Hematopoietic multipotent progenitor cell treated with erythropoietin and hydrocortisone succinate and interleukin-3 and kit ligand, for 15 days (in vitro differentiated cells): ENCODE data around the gene MGAT3.
A peak's percentile ranks its signal among the peaks of the same experiment; 100 is the strongest.

Experiments
- DNase-seq: peaks from one replicate; pipeline ENCODE4 v3.0.0-alpha.2; 2015; ENCODE audit warnings: low spot score

Gene MGAT3

DNA sequence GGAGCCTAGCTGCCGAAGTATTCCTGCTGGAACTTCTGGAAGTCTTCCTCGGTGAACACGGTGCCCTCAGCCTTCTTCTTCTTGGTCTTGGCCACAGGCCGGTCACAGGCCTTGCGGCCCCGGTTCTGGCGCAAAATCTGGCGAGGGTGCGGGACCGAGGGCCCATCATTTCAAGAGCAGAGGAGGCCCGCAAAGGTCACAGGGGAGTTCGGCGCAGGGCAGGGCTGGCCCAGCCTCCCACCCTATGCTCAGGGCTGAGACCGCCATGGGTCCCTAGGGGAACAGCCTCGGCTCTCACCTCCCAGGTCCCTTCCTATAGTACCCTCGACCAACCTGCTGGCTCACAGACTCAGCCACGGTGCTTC, 72.7 kb downstream of the MGAT3 start:
- no peak for DNase-seq

DNA sequence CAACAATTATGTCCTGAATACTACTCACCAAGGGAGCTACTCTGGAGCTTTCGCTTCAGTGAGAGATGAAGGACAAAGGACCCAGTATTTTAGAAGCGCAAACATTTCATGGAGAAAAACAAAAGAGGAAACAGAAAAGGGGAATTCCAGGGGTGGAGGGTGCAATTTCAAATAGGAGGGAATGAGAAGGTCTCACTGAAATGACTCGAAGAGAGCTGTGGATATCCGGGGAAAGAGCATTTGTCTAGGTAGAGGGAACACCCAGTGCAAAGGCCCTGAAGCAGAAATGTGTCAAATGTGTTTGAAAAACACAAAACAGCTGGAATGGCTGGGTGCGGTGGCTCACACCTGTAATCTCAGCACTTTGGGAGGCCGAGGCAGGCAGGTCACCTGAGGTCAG, 73.3 kb downstream of the MGAT3 start:
- DNase-seq, result no peak

DNA sequence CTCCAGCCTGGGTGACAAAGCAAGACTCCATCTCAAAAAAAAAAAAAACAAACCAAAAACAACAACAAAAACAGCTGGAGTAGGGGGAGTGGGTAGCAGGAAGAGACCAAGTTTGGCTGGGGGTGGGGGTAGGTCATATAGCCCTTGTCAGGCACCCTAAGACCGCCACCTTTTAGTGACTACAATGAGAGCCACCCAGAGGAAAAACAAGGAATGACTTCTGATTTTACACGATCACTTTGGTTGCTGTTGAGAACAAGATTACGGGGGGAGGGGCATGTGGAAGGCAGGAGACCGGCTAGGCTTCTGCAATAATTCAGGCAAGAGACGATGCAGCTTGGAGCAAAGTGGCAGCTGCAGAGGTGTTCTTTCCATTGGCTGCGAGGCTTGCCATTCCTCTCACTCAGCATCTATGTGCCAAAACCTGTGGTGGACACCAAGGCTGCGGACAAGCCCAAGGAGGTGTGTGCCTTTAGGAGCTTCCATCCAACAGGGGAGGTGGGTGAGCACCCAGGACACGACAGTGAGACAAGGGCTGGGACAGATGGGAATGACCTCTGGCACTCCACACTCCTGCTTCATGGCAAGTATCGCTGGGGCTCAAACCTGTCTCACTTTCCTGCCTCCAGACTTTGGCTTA, 74.0 kb downstream of the MGAT3 start:
- no peak for DNase-seq

DNA sequence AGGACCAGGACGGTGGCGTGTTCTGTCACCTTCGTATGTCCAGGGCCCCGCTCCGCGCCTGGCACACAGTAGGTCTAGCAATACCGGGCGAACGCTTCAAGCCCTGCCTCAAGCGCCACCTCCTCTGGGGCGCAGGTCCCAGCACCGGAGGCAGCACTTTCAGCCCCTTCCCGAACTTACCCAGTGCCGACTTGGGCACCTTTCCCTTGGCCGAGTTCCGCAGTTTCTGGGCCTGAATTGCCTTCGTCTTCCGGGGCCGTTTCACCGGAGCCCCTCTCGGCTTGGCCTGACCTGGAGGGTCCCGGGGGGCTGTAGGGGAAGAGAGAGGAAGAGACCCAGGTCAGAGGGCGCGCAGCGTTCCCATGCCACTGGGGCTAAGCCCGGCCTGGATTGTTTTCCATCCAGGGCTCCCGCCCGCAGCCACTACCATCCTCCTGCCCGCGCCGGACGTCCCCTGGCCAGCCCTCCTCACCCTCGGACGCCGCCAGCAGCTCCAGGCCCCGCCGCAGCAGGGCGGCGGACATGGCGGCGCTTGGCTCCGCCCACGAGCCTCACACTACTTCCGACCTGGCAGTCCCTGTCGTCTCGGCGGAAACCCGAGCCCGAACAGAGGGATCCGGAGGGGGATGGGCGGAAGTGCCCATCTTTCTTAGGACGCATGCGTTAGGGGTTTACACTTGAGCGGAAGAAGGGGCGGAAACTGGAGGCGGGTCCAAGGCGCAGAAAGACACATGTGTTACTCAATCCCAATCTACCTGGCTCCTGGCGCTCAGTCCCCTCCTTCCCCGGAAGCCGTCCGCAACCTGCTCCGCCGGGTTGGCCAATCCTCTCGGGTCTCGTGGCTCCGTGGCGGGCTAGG, 75.6 kb downstream of the MGAT3 start, which contains the start of gene RPS19BP1:
Gene RPS19BP1, minus strand, starts transcription at position 534 of the 859 bp plus-strand sequence. Its CDS starts 10 bp downstream, at position 524.
- peak; percentile 100 for DNase-seq

DNA sequence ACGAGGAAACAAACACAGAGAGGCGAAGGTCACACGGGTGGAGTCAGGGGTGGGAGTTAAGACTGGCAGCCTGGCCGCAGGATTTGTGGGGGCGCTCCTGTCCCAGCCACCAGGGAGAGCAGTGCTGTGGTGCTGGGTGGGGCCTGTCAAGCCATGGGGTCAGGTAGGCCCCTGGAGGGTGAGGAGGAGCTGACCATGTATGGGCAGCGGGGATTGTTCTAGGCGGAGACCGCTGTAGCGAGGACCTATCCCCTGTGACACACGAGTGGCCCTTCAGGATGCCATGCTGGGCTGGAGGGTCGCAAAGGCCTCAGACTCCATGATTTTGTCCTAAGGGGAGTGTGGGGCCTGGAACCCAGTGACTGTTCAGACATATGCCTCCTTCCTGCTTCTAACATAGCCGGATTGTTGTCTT, 77.3 kb downstream of the MGAT3 start:
- no peak for DNase-seq

DNA sequence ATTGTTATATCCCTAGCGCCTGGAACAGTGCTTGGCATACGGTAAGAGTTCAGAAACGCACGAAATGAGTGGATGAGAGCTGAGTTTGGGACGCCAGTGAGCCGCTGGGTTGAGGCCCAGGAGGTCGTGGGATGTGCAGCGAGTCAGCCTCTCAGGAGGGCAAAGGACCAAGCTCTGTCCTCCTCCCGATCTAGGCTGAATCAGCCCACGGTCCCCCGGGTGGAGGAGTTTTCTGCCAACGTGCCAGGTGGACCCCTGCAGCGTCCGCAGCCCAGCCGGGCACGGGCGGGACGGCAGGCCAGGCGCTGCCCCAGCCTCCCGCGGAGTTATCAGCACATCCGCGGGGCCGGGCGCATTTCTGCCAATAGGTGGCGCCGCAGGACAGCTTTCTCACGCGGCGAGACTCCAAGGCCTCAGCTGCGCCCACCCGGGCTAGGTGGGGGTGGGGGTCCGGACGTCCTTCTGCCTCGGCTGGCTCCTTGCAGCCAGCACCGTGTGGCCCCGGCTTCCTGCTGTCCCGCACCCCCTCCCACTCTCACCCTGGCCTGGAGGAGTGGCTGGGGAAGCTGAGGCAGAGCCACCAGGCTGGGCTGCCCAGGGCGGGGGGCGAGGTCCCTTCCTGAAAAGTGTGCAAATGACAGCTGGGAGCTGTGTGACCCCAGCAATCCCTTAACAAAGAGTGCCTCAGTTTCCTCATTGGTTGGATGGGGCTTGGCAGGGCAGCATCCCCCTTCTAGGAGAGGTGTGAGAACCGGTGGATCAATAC, 78.0 kb downstream of the MGAT3 start:
- DNase-seq, result peak; percentile 82

DNA sequence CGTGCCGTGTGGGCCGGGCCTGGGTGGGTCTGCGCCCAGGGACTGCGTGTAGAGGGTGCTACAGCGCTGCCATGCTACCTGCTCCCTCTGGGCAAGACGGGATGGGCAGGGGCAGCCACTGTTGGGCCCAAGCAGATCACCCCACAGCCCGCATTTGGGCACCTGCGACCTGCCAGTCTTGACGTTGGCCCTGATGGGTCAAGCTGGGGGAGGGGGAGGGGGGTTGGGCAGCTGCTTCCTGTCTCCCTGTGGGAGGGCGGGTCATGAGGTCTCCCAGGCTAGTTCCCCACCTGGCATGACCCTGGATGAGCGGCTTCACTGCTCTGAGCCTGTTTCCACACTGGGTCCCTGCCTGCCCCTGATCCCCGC, 78.5 kb downstream of the MGAT3 start:
- DNase-seq, result no peak

DNA sequence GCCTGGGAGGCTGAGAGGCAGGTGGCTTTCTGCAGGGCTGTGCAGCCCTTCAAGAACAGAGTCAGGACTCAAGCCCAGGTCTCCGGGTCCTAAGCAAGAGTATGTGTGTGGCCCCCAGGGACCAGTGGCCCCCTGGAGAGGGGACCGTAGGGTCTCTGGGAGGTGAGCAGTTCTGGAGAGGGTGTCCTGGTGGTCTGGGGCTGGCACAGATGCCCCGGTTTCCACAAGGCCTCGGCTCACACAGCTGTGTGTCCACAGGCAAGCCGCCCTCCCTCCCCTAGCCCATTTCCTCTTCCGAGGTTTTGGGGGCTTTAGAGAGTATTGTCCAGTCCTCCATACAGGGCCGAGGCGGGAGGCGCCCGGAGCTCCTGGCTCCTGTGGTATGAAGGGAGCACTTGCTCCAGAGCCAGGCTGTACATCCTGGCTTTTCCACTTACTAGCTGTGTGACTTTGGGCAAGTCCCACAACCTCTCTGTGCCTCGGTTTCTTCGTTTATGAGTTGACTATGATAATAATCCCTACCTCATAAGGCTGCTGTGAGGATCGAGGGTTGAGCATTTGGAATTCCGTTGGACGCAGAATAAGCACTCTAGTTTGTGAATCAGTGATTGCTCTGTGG, 79.1 kb downstream of the MGAT3 start:
- DNase-seq, result no peak

DNA sequence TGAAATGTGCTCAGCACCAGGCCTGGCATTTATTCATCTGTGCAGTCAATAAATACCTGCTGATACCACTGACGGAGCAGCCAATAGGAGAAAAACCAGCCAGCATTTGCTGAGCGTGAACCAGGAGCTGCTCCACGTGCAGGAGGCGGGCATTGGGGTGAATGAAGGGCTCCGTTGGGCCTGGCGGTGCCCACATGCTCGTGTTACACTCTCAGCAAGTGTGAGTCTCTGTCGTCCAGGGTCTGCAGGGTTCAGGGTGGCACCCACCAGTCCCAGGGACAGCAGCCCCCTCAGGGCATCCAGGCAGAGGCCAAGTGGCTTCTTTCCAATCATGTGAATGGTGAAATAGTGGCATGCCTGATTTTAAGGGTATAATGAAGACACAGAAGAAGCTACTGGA, 79.9 kb downstream of the MGAT3 start:
- DNase-seq, result no peak

DNA sequence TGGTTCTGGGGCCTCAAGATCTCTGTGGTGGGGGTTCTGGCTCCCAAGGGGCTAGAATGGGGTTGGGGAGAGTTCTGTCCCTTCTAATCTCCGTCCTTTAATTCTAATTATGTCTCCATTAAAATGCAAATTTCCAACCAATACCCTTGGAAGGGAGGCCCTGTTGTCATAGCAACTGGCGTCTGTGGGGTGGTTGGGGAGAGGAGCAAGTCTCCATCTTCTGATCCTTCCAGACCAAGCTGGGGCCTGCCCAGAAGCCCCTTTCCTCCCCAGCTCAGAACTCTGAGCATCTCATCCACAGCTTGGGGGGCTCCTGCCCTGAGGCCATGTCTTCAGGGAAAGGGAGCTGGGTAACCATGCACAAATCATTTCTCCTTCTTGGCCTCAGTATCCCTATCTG, 81.2 kb downstream of the MGAT3 start:
- no peak for DNase-seq
